ENCODE results near the gene RELCH. TPM values are rescaled to one million over a fixed set of nuclear protein-coding genes. Genes with fewer than 3 reads are reported as not detected.

RELCH gene
- polyA plus RNA-seq, 1 donor = 16.1 TPM

DNA sequence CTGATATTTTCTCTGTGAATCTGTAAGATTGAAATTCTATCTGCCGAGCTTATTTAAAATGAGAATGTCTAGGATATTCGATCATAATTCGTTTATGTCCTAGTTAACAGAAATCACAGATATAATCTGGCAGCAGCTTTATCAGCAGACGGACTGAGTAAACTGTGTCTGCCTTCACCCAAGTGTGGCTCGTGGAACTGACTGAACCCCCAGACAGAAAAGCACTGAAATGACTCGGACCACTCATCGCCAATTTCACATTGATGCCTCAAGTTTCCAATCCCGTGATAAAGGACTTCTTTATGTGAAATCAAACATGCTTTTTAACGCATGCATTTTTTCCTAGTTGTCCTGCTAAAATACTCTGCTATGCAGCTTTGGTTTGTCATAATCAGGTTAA, 153.9 kb downstream of the RELCH start:
- no peak for DNase-seq (ENCODE audit: low read depth)

DNA sequence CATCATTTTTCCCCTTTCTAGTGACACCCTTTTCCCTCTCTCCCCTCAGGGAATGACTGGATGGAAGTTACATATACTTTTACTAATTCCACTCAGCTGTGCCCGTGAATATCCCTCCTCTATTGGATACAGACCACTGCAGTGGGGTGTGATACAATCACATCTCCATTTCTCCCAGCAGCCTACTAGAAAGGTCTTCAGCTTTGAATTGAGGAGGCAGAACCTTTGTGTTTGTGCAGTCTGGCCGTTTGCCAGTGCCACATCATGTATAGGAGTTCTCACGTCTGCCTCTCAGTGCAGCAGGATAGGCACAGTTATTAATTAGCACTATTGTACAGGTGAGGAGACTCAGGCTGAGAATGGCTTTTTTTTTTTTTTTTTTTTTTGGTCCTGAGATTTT, 154.4 kb downstream of the RELCH start:
- DNase-seq (ENCODE audit: low read depth) = no peak

DNA sequence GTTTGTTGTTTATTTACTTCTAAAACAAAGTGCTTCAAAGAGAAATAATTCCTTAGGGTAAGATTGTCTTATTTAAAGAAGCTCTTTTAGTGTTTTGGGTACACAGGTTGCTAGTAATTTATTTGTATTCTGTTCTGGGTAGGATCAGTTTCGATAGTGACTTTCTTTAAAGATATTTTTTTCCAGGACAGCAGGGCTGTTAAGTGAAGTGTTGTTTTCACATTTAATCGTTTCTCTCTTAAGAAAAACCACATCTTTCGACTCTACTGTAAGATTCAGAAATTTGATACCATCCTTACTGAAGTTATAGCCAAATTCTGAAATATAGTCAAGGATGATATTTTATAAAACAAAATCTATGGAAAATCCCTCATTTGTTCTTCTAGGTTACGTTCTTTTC, 155.8 kb downstream of the RELCH start:
- DNase-seq (ENCODE audit: low read depth) = no peak

DNA sequence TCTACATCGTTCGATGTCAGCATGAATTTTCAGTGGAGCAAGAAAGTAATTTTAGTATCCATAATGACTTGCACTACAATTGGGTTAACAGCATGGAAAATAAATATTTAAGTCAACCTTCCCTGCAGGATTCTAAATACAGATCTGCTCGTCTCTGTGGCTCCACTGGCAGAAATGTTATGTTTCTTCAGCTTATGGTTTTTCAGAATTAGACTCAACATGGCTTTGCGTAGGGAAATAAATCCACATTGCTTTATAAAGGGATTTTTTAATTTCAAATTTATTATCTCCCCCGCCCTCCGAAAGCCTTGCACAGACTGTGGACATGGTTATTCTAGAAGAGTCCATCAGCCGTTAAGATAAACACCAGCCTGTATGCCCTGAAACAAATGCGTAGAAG, 156.3 kb downstream of the RELCH start:
- DNase-seq (ENCODE audit: low read depth) = no peak

DNA sequence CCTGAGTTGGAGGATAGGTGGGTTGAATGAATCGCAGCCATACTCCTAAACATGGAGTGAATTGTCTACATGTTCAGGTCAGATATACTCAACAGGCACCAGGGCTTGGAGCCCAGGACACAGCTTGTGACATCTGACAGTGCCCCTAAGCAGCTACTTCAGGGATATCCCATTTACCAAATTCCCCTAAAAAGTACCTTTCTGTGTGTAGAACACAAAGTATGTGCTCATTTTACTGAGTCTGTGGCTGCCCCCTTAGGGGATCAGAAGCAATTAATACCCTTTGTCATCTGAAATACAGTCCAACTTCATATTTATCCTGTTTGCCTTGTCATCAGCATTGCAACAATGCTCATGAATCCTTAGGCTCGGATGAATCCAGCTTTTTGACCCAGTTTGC, 158.9 kb downstream of the RELCH start:
- DNase-seq (ENCODE audit: low read depth) = no peak

DNA sequence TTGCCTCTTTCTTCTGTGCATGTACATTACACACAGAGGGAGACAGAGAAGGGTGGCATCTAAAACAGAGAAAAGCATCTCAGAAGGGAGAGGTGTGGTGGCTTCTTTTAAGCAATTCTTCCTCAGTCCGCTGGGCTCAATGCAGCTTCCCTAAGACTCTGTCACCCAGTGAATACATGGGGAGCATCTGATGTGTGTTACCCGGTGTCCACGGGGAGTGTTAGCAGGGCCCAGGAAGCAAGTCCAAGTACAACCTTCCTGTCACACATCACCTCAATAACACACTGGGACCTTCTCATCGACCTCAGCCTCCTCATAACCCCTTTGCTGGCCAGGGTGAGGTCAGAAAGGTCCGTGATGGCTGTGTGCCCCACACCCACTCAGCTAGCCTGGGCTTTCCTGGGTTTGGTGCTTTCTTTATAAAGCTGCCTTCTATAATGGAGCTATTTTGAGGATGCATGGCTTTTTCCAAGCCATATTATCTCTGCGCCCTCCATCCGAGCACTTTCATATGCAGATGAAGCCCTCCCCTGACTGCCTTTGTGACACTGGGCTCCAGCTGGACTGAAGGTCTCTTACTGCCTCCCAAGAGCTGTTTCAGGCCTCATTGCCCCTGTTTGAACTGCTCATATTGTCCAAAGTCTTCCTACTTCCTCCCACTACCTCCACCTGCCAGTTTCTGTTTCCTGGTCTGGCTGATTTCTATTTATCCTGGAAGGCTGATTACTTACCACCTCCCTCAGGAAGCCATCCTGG, 159.5 kb downstream of the RELCH start:
- no peak for DNase-seq (ENCODE audit: low read depth)

DNA sequence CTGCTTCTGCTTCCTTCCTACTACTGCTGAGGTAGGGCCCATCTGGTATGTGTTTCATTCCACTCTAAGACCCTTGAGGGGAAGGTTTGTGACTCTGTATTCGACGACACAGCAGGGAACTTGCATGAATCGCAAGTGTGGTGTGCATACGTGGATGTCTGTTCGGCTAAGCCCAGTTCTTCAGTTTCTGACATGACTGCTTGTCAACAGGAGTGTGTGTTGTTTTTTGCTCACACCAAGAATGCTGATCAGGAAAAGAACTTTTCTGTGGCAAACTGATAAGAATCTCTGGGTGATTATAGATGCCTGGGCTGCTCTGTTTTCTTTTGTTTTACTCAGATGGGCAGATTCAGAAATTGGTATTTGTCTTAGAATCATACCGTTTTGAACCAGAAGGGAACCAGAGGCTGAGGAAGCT, 160.0 kb downstream of the RELCH start:
- no peak for DNase-seq (ENCODE audit: low read depth)

DNA sequence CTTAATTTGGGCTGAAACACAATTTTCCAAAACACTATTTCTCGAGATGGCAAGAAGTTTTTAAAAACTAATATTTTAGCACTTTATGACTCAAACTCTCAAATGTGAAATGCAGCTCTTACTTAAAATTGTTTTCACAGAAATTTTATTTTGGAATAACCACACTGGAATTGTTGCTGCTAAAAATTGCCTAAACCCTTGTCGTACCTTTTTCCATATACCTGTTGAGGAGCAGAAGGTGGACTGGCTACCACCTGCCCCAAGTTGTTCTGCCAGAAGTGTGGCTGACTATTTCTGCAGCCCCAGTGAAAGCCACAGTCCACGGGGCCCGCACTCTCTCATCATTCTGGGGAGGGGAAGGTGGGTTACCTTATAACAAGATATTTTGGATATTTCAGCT, 161.4 kb downstream of the RELCH start:
- no peak for DNase-seq (ENCODE audit: low read depth)

DNA sequence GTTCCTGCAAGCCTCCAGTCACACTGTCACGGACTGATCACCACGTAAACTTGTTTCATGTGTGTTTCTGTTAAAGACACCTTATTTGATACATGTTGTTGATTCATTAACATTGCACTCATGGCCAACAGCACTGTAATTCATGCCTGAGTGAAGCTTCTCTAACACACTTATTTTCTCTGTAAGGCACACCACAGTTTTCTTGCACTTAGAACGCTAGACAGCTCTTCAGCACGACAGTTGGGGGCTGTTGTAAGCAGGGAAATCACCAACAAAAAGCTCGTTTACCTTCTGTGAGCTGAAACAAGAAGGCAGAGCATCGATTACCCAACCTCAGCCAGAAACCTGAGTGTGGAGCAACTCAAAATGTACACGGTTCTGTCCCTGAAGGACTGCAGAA, 166.1 kb downstream of the RELCH start:
- no peak for DNase-seq (ENCODE audit: low read depth)

DNA sequence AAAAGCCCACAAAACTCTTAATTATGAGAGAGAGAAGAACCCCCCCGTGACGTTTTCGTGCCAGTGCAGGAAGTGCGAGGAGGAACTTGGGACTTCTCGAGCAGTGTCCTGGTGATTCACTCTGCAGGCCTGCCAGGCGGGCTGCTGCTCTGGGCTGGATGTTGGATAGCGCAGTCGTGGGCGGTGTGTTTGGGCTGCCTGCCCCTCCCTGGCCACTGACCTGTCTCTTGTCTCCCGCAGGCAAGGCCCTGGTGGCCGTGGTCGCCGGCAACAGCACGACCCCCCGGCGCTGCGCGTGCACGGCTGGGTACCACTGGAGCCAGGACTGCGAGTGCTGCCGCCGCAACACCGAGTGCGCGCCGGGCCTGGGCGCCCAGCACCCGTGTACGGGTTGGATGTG, 167.1 kb downstream of the RELCH start:
- no peak for DNase-seq (ENCODE audit: low read depth)

DNA sequence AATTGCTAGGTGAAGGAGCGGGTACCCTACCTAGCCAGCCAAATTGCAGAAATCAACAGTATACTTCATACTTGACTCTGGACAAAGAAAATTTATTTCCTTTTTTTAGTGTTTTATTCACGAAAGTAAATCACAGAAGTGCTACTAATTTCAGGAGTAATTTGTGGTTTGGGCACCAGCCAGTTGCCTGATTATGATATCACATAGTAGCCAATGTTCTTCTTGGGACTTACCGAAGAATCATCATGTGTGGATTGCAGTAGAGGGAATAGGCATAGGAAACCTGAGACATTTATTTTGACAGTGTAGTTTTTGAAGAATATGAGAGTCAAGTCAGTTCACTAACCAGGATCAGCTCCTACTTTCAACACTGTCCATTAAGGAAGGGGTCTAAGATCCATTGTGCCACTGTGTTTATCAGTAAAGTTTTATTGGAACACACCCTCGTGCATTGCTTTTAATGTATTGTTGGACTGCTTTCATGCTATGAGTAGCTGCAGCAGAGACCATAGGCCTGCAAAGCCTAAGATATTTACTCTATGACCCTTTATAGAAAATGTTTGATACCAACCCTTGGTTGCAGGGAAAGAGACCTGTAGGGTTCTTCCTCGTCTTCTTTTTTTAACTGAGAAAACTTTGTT, 170.1 kb downstream of the RELCH start:
- no peak for DNase-seq (ENCODE audit: low read depth)

Other genes starting within 250 kb of the RELCH start
- 17.4 TPM for gene PIGN, start 199 bp upstream of the RELCH start, polyA plus RNA-seq (ENCODE audit: insufficient read length)
- gene TNFRSF11A, start 138.1 kb downstream of the RELCH start, polyA plus RNA-seq (ENCODE audit: insufficient read length) = 2.8 TPM

Measured in forelimb muscle (tissue), 1 donor.